H9 (cell line): Measurements from ENCODE around the gene SP140L. TPM values are rescaled to one million over a fixed set of nuclear protein-coding genes. Genes with fewer than 3 reads are reported as not detected.

Experiments
- DNase-seq: peaks from one replicate; pipeline ENCODE4 v3.0.0-alpha.2; 2017
- H2AFZ ChIP-seq: one replicate; pipeline ENCODE4 v1.6.1; 2013; ENCODE audit warnings: mild to moderate bottlenecking, low read length, control low read depth, moderate library complexity
- H2AK5ac ChIP-seq: 2 replicates; pipeline ENCODE4 v1.6.1; 2013; ENCODE audit warnings: low read length, control low read depth, mixed read lengths; ENCODE audit not compliant: insufficient read length
- H2BK120ac ChIP-seq: one replicate; pipeline ENCODE4 v1.6.1; 2013; ENCODE audit warnings: low read depth, mild to moderate bottlenecking, low read length, control low read depth, inconsistent platforms; ENCODE audit not compliant: poor library complexity, severe bottlenecking
- H2BK12ac ChIP-seq: 2 replicates; pipeline ENCODE4 v1.6.1; 2013; ENCODE audit warnings: low read length, control low read depth, mixed read lengths, low read depth; ENCODE audit not compliant: insufficient read length
- H2BK15ac ChIP-seq: 2 replicates; pipeline ENCODE4 v1.6.1; 2013; ENCODE audit warnings: low read depth, low read length, control low read depth
- H2BK20ac ChIP-seq: one replicate; pipeline ENCODE4 v1.6.1; 2013; ENCODE audit warnings: low read depth, mild to moderate bottlenecking, low read length, control low read depth, inconsistent platforms; ENCODE audit not compliant: poor library complexity, severe bottlenecking
- H2BK5ac ChIP-seq: 2 replicates; pipeline ENCODE4 v1.6.1; 2013; ENCODE audit warnings: low read length, control low read depth, mixed read lengths; ENCODE audit not compliant: insufficient read length
- H3K14ac ChIP-seq: 2 replicates; pipeline ENCODE4 v1.6.1; 2013; ENCODE audit warnings: low read length, control low read depth; ENCODE audit not compliant: insufficient read depth
- H3K18ac ChIP-seq: 2 replicates; pipeline ENCODE4 v1.6.1; 2013; ENCODE audit warnings: low read depth, mild to moderate bottlenecking, mixed read lengths, low read length, control low read depth; ENCODE audit not compliant: insufficient read length
- H3K23ac ChIP-seq: 2 replicates; pipeline ENCODE4 v1.6.1; 2013; ENCODE audit warnings: low read length, control low read depth, mixed read lengths, low read depth; ENCODE audit not compliant: insufficient read length
- H3K23me2 ChIP-seq: 2 replicates; pipeline ENCODE4 v1.6.1; 2013; ENCODE audit warnings: low read depth, mild to moderate bottlenecking, mixed read lengths, low read length, control low read depth; ENCODE audit not compliant: insufficient read length, poor library complexity, severe bottlenecking
- H3K27ac ChIP-seq: 2 replicates; pipeline ENCODE4 v1.5.1; 2013; ENCODE audit warnings: low read length, control low read depth, mixed read lengths, low read depth; ENCODE audit not compliant: insufficient read length
- H3K27me3 ChIP-seq: 2 replicates; pipeline ENCODE4 v1.6.1; 2013; ENCODE audit warnings: low read length, control low read depth, inconsistent platforms; ENCODE audit not compliant: insufficient read depth
- H3K4ac ChIP-seq: 2 replicates; pipeline ENCODE4 v1.6.1; 2013; ENCODE audit warnings: low read depth, mild to moderate bottlenecking, control low read depth, inconsistent platforms, low read length, moderate library complexity
- H3K4me1 ChIP-seq: 2 replicates; pipeline ENCODE4 v1.6.1; 2013; ENCODE audit warnings: low read length, control low read depth, inconsistent platforms; ENCODE audit not compliant: insufficient read depth
- H3K4me2 ChIP-seq: 2 replicates; pipeline ENCODE4 v1.6.1; 2013; ENCODE audit warnings: low read length, control low read depth, mixed read lengths; ENCODE audit not compliant: insufficient read length, insufficient read depth
- H3K56ac ChIP-seq: 2 replicates; pipeline ENCODE4 v1.6.1; 2013; ENCODE audit warnings: low read depth, mild to moderate bottlenecking, mixed read lengths, low read length, control low read depth; ENCODE audit not compliant: insufficient read length
- H3K79me1 ChIP-seq: 2 replicates; pipeline ENCODE4 v1.6.1; 2013; ENCODE audit warnings: low read depth, mild to moderate bottlenecking, moderate library complexity, low read length, control low read depth, inconsistent platforms; ENCODE audit not compliant: insufficient read depth, poor library complexity, severe bottlenecking
- H3K79me2 ChIP-seq: 2 replicates; pipeline ENCODE4 v1.6.1; 2013; ENCODE audit warnings: low read length, control low read depth, inconsistent platforms; ENCODE audit not compliant: insufficient read depth
- H3K9ac ChIP-seq: 2 replicates; pipeline ENCODE4 v1.6.1; 2013; ENCODE audit warnings: low read length, control low read depth, mixed read lengths; ENCODE audit not compliant: insufficient read length; ENCODE audit errors: extremely low read depth
- H3K9me3 ChIP-seq: one replicate; pipeline ENCODE4 v1.6.1; 2013; ENCODE audit warnings: low read depth, low read length, inconsistent platforms; ENCODE audit not compliant: control insufficient read depth
- H3T11ph ChIP-seq: one replicate; pipeline ENCODE4 v1.6.1; 2013; ENCODE audit warnings: mild to moderate bottlenecking, low read length, control low read depth, inconsistent platforms
- H4K20me1 ChIP-seq: one replicate; pipeline ENCODE4 v1.6.1; 2013; ENCODE audit not compliant: control insufficient read depth, insufficient read length, insufficient read depth
- H4K5ac ChIP-seq: 2 replicates; pipeline ENCODE4 v1.6.1; 2013; ENCODE audit warnings: low read depth, mild to moderate bottlenecking, mixed read lengths, low read length, control low read depth; ENCODE audit not compliant: insufficient read length
- H4K8ac ChIP-seq: replicated peaks from 2 replicates; pipeline ENCODE4 v1.6.1; 2013; ENCODE audit warnings: low read length, control low read depth, mixed read lengths, low read depth; ENCODE audit not compliant: insufficient read length
- H4K91ac ChIP-seq: 2 replicates; pipeline ENCODE4 v1.6.1; 2013; ENCODE audit warnings: low read depth, mild to moderate bottlenecking, moderate library complexity, mixed read lengths, low read length, control low read depth; ENCODE audit not compliant: insufficient read length
- H3K27ac Mint-ChIP-seq, 3 experiments: 2 replicates in 2 of 3; 3 replicates in 1 of 3; pipeline ENCODE4 v1.8.0; 2020 to 2021; ENCODE audit warnings: mixed read lengths in 3 of 3, mild to moderate bottlenecking in 1 of 3, moderate library complexity in 1 of 3
- H3K27me3 Mint-ChIP-seq: 2 replicates; pipeline ENCODE4 v1.8.0; 2021; ENCODE audit warnings: low read depth, mild to moderate bottlenecking, moderate library complexity, mixed read lengths
- H3K36me3 Mint-ChIP-seq, 3 experiments: 2 replicates in 2 of 3; 3 replicates in 1 of 3; pipeline ENCODE4 v1.8.0; 2020 to 2021; ENCODE audit warnings: low read depth in 3 of 3, mixed read lengths in 3 of 3; ENCODE audit not compliant: insufficient read depth in 1 of 3
- H3K4me1 Mint-ChIP-seq, 2 experiments: 2 replicates each; pipeline ENCODE4 v1.8.0; 2020; ENCODE audit warnings: mixed read lengths in 2 of 2
- H3K4me3 Mint-ChIP-seq, 2 experiments: 2 replicates in 1 of 2; 3 replicates in 1 of 2; pipeline ENCODE4 v1.8.0; 2020 to 2021; ENCODE audit warnings: mild to moderate bottlenecking in 2 of 2, mixed read lengths in 2 of 2, moderate library complexity in 1 of 2
- H3K9me3 Mint-ChIP-seq, 2 experiments: 2 replicates in 1 of 2; 3 replicates in 1 of 2; pipeline ENCODE4 v1.8.0; 2020; ENCODE audit warnings: mild to moderate bottlenecking in 2 of 2, mixed read lengths in 2 of 2, moderate library complexity in 1 of 2
- CTCF ChIP-seq: fragments of 200-600 bp; sonication (generic); conservative IDR thresholded peaks from 3 replicates; pipeline ENCODE4 v1.8.0; 2021; ENCODE audit warnings: antibody characterized with exemption, mild to moderate bottlenecking
- WGBS: extraction: QIAGEN DNeasy Blood & Tissue Kit; methylation state at CpG from one replicate; pipeline ENCODE4 v1.1.7; 2013; ENCODE audit warnings: missing lambda C conversion rate, low lambda C conversion rate, mixed read lengths; ENCODE audit not compliant: insufficient read length; ENCODE audit errors: extremely low coverage; 5-methylcytosine and 5-hydroxymethylcytosine counted together
- total RNA-seq: library from RNA; stranded (reverse); gene quantifications from 2 replicates; pipeline ENCODE4 v1.2.1, GENCODE V29; 2021

Gene SP140L
- total RNA-seq, 1 experiment from 2014 or later, result 1.3 TPM

DNA sequence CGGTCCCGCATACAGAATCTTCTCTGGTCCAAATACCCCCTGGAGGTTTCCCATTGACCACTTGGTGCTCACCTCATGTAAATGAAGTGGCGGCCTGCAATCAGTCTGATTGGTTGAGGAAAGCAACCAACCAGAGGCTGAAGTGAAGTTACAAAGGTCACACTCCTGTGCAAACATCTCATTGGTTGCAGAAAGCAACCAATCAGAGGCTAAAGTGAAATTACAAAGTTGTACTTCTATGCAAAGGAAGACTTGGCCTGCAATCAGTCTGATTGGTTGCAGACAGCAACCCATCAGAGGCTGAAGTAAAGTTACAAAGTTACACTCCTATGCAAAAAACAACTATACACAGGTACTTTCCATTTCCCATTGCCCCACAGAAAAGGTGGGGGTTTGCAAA, 86.5 kb downstream of the SP140L start:
- Histone ChIP-seq H2BK12ac (no peak overlapping the region), H4K91ac (no peak overlapping the region), H3K14ac (no peak overlapping the region), H3T11ph (no peak overlapping the region), H3K79me2 (no peaks in the 10 kb centered on the region), H3K4me2 (no peak overlapping the region), H2BK20ac (no peak overlapping the region), H3K4me1 (no peaks in the 10 kb centered on the region), H3K4ac (no peak overlapping the region), H2AFZ (no peak overlapping the region), H3K9me3 (no peaks in the 10 kb centered on the region), H3K23me2 (peaks cover 9% of the 10 kb centered on the region), H3K79me1 (no peaks in the 10 kb centered on the region), H2BK5ac (no peak overlapping the region), H3K27ac (no peak overlapping the region), H4K5ac (no peak overlapping the region), H2AK5ac (no peak overlapping the region), H4K8ac (no peak overlapping the region), H3K27me3 (peaks cover 4% of the 10 kb centered on the region; the same call in 1 of the 2 replicates), H2BK15ac (no peak overlapping the region), H2BK120ac (no peak overlapping the region), H4K20me1 (no peaks in the 10 kb centered on the region), H3K18ac (no peak overlapping the region), H3K9ac (no peak overlapping the region), H3K56ac (no peak overlapping the region), H3K23ac (no peak overlapping the region)
- Mint-ChIP-seq H3K4me1 (peaks cover 7 to 15% of the 10 kb centered on the region in 2 experiments; a peak in 3 of 4 replicates), H3K27ac (no peak overlapping the region), H3K36me3 (no peaks in the 10 kb centered on the region), H3K9me3 (no peaks in the 10 kb centered on the region), H3K27me3 (peaks cover 48% of the 10 kb centered on the region), H3K4me3 (no peak overlapping the region)
- no peak for DNase-seq
- WGBS, result no CpG with 5 or more reads among the region's 3 CpGs
- TF ChIP-seq CTCF, result no peak
